HepG2 (cell line): ENCODE results near the gene MADCAM1. TPM values are rescaled to one million over a fixed set of nuclear protein-coding genes. Genes with fewer than 3 reads are reported as not detected.

Source experiments
- CBX2 ChIP-seq, 2 experiments: fragments of 200-600 bp in 1 of 2; sonication (generic); formaldehyde crosslinking in 1 of 2; IDR thresholded peaks; 2 replicates each; pipeline versions ENCODE4 v1.7.0 to v1.8.1; 2018 to 2022; ENCODE audit warnings: low read depth in 2 of 2, low read length in 1 of 2, mild to moderate bottlenecking in 1 of 2, missing genetic modification reagents in 1 of 2
- CREB3 ChIP-seq: sonication (generic); formaldehyde crosslinking; IDR thresholded peaks from 2 replicates; pipeline ENCODE4 v1.5.0; 2020; ENCODE audit warnings: missing genetic modification reagents
- CSRNP2 ChIP-seq: sonication (generic); formaldehyde crosslinking; conservative IDR thresholded peaks from 2 replicates; pipeline ENCODE4 v1.8.0; 2022; ENCODE audit warnings: low read depth, missing genetic modification reagents
- FOXM1 ChIP-seq: sonication (generic); formaldehyde crosslinking; IDR thresholded peaks from 2 replicates; pipeline ENCODE4 v1.5.0; 2020; ENCODE audit warnings: missing genetic modification reagents
- HNF1A ChIP-seq, 2 experiments: sonication (generic) in 1 of 2; formaldehyde crosslinking in 1 of 2; IDR thresholded peaks; 2 replicates each; pipeline versions ENCODE4 v1.4.0 to v1.6.1; 2016 to 2020; ENCODE audit warnings: borderline replicate concordance in 1 of 2, low read depth in 1 of 2, mild to moderate bottlenecking in 1 of 2, missing genetic modification reagents in 1 of 2
- KDM3A ChIP-seq: IDR thresholded peaks from 2 replicates; pipeline ENCODE4 v1.6.1; 2018; ENCODE audit warnings: low read depth, missing compliant biosample characterization
- NPAS2 ChIP-seq: sonication (generic); formaldehyde crosslinking; IDR thresholded peaks from 2 replicates; pipeline ENCODE4 v1.8.0; 2022; ENCODE audit warnings: mild to moderate bottlenecking, missing genetic modification reagents, borderline replicate concordance
- REXO4 ChIP-seq: sonication (generic); formaldehyde crosslinking; IDR thresholded peaks from 2 replicates; pipeline ENCODE4 v1.8.0; 2022; ENCODE audit warnings: missing genetic modification reagents, mild to moderate bottlenecking, borderline replicate concordance
- SIX1 ChIP-seq: sonication (generic); formaldehyde crosslinking; IDR thresholded peaks from 2 replicates; pipeline ENCODE4 v1.4.0; 2020; ENCODE audit warnings: missing genetic modification reagents, borderline replicate concordance
- SOX5 ChIP-seq: IDR thresholded peaks from 2 replicates; pipeline ENCODE4 v1.6.1; 2016; ENCODE audit warnings: borderline replicate concordance
- SP4 ChIP-seq: sonication (generic); formaldehyde crosslinking; IDR thresholded peaks from 2 replicates; pipeline ENCODE4 v1.8.1; 2023; ENCODE audit warnings: mild to moderate bottlenecking, missing genetic modification reagents
- TAF1 ChIP-seq: sonication (generic); formaldehyde crosslinking; IDR thresholded peaks from 2 replicates; pipeline ENCODE4 v1.4.0; 2020; ENCODE audit warnings: missing genetic modification reagents
- ZBTB21 ChIP-seq: sonication (generic); formaldehyde crosslinking; IDR thresholded peaks from 2 replicates; pipeline ENCODE4 v1.4.0; 2020; ENCODE audit warnings: missing genetic modification reagents
- ZHX1 ChIP-seq: sonication (generic); formaldehyde crosslinking; IDR thresholded peaks from 2 replicates; pipeline ENCODE4 v1.8.1; 2022; ENCODE audit warnings: low read depth, mild to moderate bottlenecking, missing genetic modification reagents
- ZNF333 ChIP-seq: sonication (generic); formaldehyde crosslinking; IDR thresholded peaks from 2 replicates; pipeline ENCODE4 v1.4.0; 2020; ENCODE audit warnings: mild to moderate bottlenecking, missing genetic modification reagents, borderline replicate concordance
- ZNF562 ChIP-seq: sonication (generic); formaldehyde crosslinking; IDR thresholded peaks from 2 replicates; pipeline ENCODE4 v1.8.0; 2022; ENCODE audit warnings: missing genetic modification reagents, borderline replicate concordance
- ZNF678 ChIP-seq: sonication (generic); formaldehyde crosslinking; IDR thresholded peaks from 2 replicates; pipeline ENCODE4 v1.4.0; 2020; ENCODE audit warnings: mild to moderate bottlenecking, missing genetic modification reagents
- ZNF746 ChIP-seq: sonication (generic); formaldehyde crosslinking; IDR thresholded peaks from 2 replicates; pipeline ENCODE4 v1.8.0; 2022; ENCODE audit warnings: mild to moderate bottlenecking, missing genetic modification reagents
- polyA plus RNA-seq, 8 experiments: library from polyadenylated mRNA; depleted of rRNA in 3 of 8; stranded (reverse) in 7 of 8; unstranded in 1 of 8; fragments of >200 nt; fragmentation: Illumina TruSeq in 4 of 8; extraction: Trizol in 4 of 8; gene quantifications; 2 replicates each; pipeline versions ENCODE4 v1.2.1 to v1.2.3, GENCODE V29; 2011 to 2016; ENCODE audit warnings: low read depth in 4 of 8, missing spikeins in 1 of 8, mixed read lengths in 1 of 8; ENCODE audit not compliant: insufficient read depth in 1 of 8
- total RNA-seq, 5 experiments: library from RNA; depleted of rRNA; stranded (reverse); fragments of >200 nt; fragmentation: Illumina TruSeq; extraction: Trizol; gene quantifications; 2 replicates each; pipeline ENCODE4 v1.2.3, GENCODE V29; 2016; ENCODE audit warnings: low read depth in 1 of 5

The MADCAM1 gene
- total and polyA plus RNA-seq, 2 of the 13 experiments (the other 11 are each of a cell fraction or from before 2014, with no cell fraction given), result 0.29 to 0.33 TPM

GRCh38 chr19:488505-489417, 7.5 kb upstream of the MADCAM1 start (continued):
- no peak for TF ChIP-seq NPAS2 (CRISPR knock-in tag)
- TF ChIP-seq ZNF678 (CRISPR knock-in tag), result no peak
- no peak for TF ChIP-seq KDM3A (CRISPR knock-in tag)
- TF ChIP-seq ZBTB21, result no peak
- TF ChIP-seq CREB3 (CRISPR knock-in tag), result 0 out of 2 replicates have a peak, but pooled peaks have one; percentile 33
- no peak for TF ChIP-seq CBX2 (IDR thresholded peaks at IDR 0.05; ENCODE audit: low read depth, low read length)
- TF ChIP-seq CBX2 (CRISPR knock-in tag; IDR thresholded peaks at IDR 0.05; ENCODE audit: low read depth), result no peak
- peak; percentile 97 for TF ChIP-seq SP4 (CRISPR knock-in tag)
- TF ChIP-seq CSRNP2 (CRISPR knock-in tag), result no peak
- TF ChIP-seq FOXM1 (CRISPR knock-in tag), result no peak
- TF ChIP-seq SOX5 (CRISPR knock-in tag), result peak; percentile 29; the same call in 1 of the 2 replicates
- no peak; the same call in 1 of the 2 replicates for TF ChIP-seq ZNF746 (CRISPR knock-in tag)
- no peak for TF ChIP-seq SIX1 (CRISPR knock-in tag)
- TF ChIP-seq TAF1, result peak; percentile 69
- TF ChIP-seq ZHX1 (CRISPR knock-in tag), result peak; percentile 58; the same call in 1 of the 2 replicates
- no peak for TF ChIP-seq HNF1A (IDR thresholded peaks at IDR 0.05; ENCODE audit: low read depth)
- peak; percentile 74 for TF ChIP-seq HNF1A (CRISPR knock-in tag; IDR thresholded peaks at IDR 0.05; ENCODE audit: borderline replicate concordance)
- no peak for TF ChIP-seq ZNF562 (CRISPR knock-in tag)
- TF ChIP-seq REXO4 (CRISPR knock-in tag), result no peak
- no peak for TF ChIP-seq ZNF333 (CRISPR knock-in tag)
